HG03439 (cell line): ENCODE data around the gene TFAP2A.

Source experiments
- ATAC-seq: cut with Tn5 transposase; IDR thresholded peaks from one replicate; pipeline ENCODE4 v1.9.1; 2021; ENCODE audit warnings: mild to moderate bottlenecking, moderate library complexity; ENCODE audit not compliant: unreplicated experiment

TFAP2A gene

DNA sequence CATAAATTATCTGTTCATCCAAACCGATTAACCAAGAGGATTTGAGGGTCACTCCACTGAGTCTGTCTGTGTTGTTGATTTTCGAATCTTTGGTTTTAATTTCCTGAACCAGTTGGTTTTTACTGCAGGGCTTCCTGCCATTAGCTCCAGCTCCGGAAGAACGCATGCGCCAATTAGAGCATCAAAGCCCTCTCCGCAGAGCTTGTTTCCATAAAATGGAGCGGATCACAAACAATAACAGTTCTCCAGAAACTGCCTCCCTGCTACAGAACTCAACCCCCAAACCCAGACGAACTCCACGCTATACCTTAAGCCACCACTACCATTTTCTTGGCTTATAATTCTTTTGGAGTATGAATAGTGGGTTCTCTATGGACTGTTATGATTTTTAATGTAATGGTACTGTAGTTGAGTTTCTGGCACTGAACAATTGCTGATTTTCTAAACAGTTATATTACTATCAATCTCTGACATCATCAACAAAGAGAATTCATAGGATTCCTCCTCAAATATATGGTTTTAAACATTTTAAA, 13.8 kb downstream of the TFAP2A start:
- no peak for ATAC-seq

GRCh38 chr6:10400330-10400729, 14.5 kb downstream of the TFAP2A start:
- no peak for ATAC-seq

GRCh38 chr6:10399451-10399850, 15.4 kb downstream of the TFAP2A start:
- no peak for ATAC-seq

DNA sequence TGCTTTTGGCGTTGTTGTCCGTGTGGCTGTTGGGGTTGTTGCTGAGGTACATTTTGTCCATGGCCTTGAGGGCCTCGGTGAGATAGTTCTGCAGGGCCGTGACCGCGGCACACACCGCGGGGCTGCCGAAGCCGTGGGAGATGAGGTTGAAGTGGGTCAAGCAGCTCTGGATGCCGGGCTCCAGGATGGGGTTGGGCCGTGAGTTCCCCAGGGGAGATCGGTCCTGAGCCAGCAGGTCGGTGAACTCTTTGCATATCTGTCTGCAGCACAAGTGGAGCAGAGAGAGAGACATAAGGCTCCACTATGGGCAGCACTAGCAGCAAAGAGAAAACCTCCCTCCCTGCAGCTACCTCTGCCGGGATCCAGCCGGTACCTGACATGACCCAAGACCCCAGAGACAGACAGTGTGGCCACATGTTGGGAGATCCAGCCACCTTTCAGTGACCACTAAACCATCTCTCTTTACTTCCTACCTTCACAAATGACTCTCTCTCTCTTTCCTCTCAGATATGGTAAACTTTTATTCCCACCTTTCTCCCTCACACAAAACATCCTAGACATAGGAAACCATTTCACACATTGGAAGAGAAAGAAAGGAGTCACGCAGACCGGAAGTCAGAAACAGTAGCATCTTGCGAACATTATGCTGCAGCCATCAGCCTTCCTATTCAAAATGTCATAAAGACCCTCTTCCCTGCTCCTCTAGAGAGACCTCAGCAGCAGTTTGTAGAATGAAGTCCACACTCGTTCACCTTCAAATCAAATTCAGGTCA, 16.2 kb downstream of the TFAP2A start:
- ATAC-seq, result no peak

DNA sequence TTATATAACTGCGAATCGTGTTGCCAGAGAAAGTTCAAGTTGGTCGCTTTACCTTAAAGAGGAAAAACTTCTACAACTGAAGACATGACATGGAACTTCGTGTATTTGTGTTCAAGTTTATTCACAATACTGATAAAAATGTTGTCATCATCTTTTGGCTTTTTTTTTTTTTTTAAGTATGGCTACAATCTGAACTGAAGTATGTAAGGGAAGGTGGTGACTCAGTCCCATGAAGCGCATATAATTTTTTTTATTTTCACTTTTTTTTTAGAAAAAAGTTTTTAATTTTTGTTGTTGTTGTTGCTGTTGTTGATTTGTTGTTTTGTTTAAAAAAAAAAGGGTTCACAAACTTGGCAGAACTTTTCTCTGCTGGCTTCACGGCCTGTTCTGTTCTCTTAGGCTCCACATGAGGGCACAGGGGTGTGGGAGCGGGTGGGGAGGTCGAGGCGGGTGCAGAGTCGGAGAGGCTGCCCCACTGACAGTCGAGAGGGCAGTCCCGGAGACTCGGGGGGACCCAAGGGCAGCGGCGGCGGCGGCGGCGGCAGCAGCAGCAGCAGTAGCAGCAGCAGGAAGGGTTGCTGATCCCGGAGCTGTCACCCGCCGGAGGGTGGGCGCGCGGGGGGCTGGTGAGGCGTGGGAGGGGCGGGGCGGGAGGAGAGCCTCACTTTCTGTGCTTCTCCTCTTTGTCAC, 17.0 kb downstream of the TFAP2A start:
- ATAC-seq, result no peak

DNA sequence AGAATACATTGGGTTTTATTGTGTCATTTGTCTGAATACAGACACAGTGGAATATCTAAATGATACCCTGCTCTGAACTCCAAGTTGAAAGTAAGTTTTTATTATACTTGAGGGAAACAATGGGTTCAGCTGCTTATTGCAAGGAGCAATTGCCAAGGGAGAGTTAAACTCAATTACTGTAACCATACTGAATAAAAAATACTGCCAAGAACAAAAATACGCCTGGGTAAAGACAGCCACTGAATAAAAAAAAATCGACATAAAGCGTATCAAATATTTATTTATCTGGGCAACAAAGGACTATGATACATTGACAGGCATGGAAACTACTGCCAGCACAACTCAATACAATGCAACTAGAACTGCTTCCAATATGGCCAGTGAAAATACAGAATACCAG, 18.1 kb downstream of the TFAP2A start:
- ATAC-seq, result no peak

DNA sequence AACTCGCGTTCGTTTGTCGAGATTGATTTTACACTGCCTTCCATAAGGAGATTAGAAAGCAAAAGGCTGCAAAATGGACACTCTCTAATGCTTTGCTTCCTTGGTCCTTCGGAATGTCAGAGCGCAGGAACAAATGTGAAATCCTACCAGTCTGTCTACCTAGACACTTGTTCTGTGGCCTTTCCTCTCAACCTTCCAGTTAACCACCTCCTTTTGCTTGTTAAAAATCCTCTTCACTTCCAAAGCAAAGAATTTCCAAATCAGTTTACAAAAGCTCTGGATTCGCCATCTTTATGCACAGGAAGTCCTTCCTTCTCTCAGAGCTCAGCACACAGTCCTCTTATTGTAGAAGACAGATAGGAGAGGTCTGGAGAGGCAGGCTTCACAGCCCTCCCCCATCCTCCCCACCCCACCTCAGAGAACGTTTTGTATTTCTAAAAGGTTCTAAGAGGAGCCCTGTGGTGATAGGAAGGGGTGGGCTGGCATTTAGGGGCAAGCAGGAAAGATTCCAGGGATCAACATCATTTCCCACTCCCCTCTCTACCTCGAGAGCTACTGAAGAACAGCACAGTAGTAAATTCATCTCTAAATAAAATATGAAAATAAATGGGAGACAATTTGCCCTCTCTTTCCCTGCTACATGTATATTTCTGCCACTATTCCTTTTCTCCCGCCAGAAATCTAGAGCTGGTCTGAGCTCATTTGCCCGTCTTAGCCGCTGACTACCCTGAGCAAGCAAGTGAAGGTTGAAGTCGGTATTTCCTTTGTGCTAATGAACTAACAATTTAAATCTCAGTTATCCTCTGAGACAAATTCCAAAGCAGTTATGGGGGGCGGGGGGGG, 18.9 kb downstream of the TFAP2A start:
- ATAC-seq, result no peak

DNA sequence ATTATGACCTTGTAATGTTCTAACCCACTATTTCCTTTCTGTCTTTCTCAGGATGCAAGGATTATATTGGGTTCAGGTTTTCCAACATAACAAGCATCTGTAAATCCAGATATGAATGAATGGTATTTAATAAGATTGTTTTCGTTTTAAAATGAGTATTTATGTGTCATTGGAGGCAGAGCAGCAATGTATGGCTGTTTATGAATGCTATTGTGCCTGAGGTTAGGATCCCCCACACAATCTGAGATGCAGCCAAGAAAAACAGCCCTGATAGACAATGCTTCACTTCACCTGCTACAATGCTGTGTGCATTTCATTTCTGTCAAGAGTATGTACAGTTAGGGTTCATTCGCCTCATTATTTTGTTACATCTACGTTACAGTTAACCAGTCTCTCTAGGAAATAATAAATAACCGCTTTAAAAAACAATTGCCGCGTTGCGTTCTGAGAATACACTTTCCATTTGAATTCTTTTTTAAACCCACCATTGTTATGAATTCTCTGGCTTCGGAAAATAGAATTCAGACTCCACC, 19.6 kb downstream of the TFAP2A start:
- no peak for ATAC-seq

DNA sequence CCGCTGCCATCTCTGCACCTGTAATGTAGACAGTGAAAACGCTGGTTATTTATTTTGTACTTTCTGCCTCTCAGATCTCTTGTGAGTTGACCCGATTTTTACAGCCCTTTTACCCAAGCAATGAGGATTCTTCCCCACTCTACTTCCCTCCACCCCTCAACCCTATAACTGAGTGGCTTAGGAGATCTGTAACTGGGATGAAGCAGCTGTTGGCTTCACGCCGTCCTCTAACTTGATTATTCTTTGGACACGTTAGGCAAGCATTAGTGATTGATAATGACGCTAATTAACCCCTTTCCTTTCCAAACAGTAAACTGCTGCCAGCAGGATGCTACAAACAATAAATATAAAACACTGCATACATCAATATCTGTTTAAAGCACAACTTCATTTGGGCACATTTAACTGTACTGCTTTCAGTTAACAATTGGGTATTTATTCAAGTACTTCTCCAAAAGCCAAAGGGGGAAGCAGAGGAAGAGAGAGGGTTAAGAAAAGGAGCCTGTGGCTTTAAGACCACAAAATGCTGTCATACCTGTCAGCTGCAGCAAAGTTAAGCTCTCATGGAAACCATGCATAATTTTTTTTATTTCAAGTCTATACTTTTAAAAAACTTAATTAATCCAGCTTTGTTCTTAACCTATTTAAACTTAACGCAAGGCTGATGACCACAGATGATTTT, 21.2 kb downstream of the TFAP2A start:
- ATAC-seq, result no peak

DNA sequence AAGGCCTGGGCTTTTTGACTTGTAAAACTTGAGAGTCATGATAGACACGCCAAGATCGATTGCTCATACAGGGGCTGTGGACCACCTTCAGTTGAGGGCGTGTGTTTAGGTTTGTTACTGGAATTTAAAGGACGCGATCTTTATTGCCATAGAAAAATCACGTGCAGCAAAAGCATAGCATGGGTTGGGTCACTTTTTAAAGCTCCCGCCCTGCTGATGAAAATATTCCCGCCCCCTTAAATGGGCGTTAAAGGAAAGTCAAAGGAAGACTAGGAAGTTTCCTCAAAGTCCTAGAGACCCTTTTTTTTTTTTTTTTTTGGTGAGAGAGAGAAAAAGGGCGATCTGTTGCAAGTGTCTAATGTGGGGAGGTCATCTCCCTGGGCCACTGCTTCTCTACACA, 23.1 kb downstream of the TFAP2A start:
- no peak for ATAC-seq

GRCh38 chr6:10391299-10391630, 23.6 kb downstream of the TFAP2A start:
- ATAC-seq, result no peak

- no peak for ATAC-seq
Measured at GRCh38 chr6:10390495-10391298, 24.2 kb downstream of the TFAP2A start.

DNA sequence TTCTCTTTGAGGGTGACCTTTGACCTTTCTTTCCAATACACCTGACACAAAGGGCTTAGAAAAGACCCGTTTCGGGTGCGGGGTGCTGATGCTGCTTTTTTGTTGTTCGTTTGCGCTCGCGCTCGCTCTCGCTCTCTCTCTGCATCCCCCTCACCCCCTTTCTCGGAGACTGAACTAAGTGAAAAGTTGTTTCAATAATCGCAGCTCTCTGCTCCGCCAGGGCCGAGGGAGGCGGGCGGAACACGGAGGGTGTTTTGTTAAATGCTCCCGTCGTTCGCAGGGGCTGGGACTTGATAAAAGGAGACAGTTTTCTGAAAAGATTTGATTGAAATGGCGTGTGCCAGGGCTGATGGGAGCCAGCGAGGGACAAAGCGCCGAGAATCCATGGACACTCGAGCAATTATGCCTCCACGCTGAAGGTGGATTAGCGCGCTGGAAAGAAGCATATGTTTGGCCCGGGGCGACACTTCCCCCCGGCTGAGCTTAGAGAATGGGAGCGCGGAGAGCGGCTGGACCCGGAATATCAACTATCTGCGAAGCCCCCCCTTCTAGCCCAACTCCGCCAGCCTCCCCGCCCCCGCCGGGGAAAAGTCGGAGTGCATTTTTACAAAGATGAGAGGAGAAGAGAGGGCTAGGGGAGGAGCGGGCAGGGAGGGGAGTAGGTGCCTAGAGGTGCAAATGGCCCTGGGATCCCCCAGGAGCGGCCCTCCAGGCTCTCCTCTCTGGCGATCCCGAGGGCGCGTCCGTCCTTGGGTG, 25.0 kb downstream of the TFAP2A start:
- ATAC-seq, result no peak

DNA sequence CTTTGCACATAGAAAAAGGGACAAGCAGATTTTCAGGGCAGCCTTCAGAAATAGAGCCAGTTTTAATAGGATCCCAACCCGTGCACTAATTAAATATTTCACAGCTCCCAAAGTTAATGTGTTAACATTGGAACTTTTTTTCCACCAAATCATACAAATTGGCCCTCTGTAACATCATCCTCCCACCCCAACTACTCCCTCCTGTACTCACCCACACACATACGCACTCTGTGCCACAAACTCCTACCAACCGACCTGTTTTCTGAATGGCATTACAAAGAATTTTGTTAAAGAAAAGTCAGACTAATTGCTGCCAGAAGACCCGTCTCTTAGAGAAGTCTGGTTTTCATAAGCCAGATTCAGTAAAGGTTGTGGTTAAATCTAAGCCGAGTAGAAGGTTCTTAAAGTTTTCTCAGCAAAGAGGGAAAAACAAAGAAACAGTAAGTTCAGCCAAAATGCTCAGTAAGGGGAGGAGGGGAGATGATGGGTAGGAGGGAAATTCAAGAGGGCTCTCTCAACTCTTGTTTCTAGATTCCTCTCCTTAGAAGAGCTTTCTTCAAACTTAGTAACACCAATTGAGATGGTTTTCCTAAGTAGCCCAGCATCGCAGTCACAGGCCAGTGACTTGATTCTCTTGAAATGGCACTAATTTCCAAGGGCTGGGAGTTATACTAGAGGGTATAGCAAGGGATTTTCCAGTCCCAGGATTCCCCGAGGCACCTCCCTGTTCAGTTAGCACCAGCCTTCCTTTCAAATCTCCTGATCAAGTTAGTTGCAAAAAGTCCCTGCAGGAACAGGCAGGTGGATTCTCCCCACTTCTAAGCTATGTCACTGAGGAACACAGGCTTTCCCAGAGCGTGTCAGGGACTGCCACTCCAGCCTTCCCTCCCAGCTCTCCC, 27.9 kb downstream of the TFAP2A start:
- no peak for ATAC-seq

DNA sequence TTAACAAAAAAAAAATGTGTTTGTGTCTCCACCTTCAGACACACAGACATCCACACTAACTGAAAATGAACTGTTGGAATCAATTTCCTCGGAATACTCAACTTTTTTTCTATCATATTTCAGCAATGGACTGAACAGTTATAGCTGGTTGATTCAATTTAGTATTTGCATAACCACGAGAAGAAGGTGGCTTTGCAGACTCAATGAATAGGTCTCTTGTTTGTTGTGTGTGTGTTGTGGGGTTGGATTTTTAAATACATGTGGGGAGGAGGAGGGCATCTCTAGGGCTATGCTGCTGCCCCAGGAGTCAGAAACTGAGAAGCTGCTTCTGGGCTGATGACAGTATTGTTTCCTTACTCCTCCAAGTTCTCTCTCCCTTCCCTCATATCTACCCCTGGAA, 28.7 kb downstream of the TFAP2A start:
- no peak for ATAC-seq

GRCh38 chr6:10385524-10386132, 29.2 kb downstream of the TFAP2A start:
- no peak for ATAC-seq

GRCh38 chr6:10384610-10385523, 30.0 kb downstream of the TFAP2A start:
- no peak for ATAC-seq
